Measurements from ENCODE around the gene AOC1.

Gene AOC1

GRCh38 chr7:150866932-150867564 lies 14.7 kb downstream of the AOC1 start:
- DNase-seq (ENCODE audit: extremely low read depth, low read depth) = no peak
- TF ChIP-seq CTCF (IDR thresholded peaks at IDR 0.05; ENCODE audit: low read depth, low read length, missing control alignments) = no peak
- H3K4me3 ChIP-seq (replicated peaks; ENCODE audit: low read depth, low read length) = no peak overlapping the region

GRCh38 chr7:150867605-150868004 lies 15.3 kb downstream of the AOC1 start:
- no peak for DNase-seq (ENCODE audit: extremely low read depth, low read depth)
- H3K4me3 ChIP-seq (replicated peaks; ENCODE audit: low read depth, low read length) = no peak overlapping the region
- TF ChIP-seq CTCF (IDR thresholded peaks at IDR 0.05; ENCODE audit: low read depth, low read length, missing control alignments) = no peak

GRCh38 chr7:150869467-150869866 lies 17.1 kb downstream of the AOC1 start:
- no peak overlapping the region for H3K4me3 ChIP-seq (replicated peaks; ENCODE audit: low read depth, low read length)
- DNase-seq (ENCODE audit: extremely low read depth, low read depth) = no peak
- TF ChIP-seq CTCF (IDR thresholded peaks at IDR 0.05; ENCODE audit: low read depth, low read length, missing control alignments) = no peak

- TF ChIP-seq CTCF (IDR thresholded peaks at IDR 0.05; ENCODE audit: low read depth, low read length, missing control alignments) = no peak
- no peak overlapping the region for H3K4me3 ChIP-seq (replicated peaks; ENCODE audit: low read depth, low read length)
- no peak for DNase-seq (ENCODE audit: extremely low read depth, low read depth)
These were observed 19.3 kb downstream of the AOC1 start for GRCh38 chr7:150871601-150872000.

- no peak overlapping the region for H3K4me3 ChIP-seq (replicated peaks; ENCODE audit: low read depth, low read length)
- TF ChIP-seq CTCF (IDR thresholded peaks at IDR 0.05; ENCODE audit: low read depth, low read length, missing control alignments) = no peak
- DNase-seq (ENCODE audit: extremely low read depth, low read depth) = no peak
These were observed 22.3 kb downstream of the AOC1 start for GRCh38 chr7:150874401-150875198.

GRCh38 chr7:150875791-150876190 lies 23.5 kb downstream of the AOC1 start:
- H3K4me3 ChIP-seq (replicated peaks; ENCODE audit: low read depth, low read length) = no peak overlapping the region
- DNase-seq (ENCODE audit: extremely low read depth, low read depth) = no peak
- TF ChIP-seq CTCF (IDR thresholded peaks at IDR 0.05; ENCODE audit: low read depth, low read length, missing control alignments) = no peak

All from HFF-Myc (cell line).